ENCODE results near the gene RBCK1. TPM values are rescaled to one million over a fixed set of nuclear protein-coding genes. Genes with fewer than 3 reads are reported as not detected.

RBCK1 gene
- total RNA-seq, 1 donor from 2014 or later, result 119 TPM

GRCh38 chr20:403582-403957 lies 4.5 kb upstream of the RBCK1 start:
- Mint-ChIP-seq H3K27me3 (ENCODE audit: unreplicated experiment) (no peaks in the 10 kb centered on the region), H3K27ac (ENCODE audit: unreplicated experiment) (no peak overlapping the region), H3K9me3 (ENCODE audit: unreplicated experiment) (no peaks in the 10 kb centered on the region), H3K4me3 (ENCODE audit: unreplicated experiment) (no peak overlapping the region), H3K36me3 (ENCODE audit: unreplicated experiment) (no peaks in the 10 kb centered on the region), H3K4me1 (ENCODE audit: unreplicated experiment) (peaks cover 14% of the 10 kb centered on the region)
- no peak for TF ChIP-seq CTCF (IDR thresholded peaks at IDR 0.05)
- DNase-seq (ENCODE audit: extremely low spot score, unreplicated experiment), result no peak

GRCh38 chr20:404088-404487 lies 4.0 kb upstream of the RBCK1 start:
- H3K4me1 Mint-ChIP-seq (ENCODE audit: unreplicated experiment), result peaks cover 17% of the 10 kb centered on the region
- H3K36me3 Mint-ChIP-seq (ENCODE audit: unreplicated experiment), result no peaks in the 10 kb centered on the region
- H3K4me3 Mint-ChIP-seq (ENCODE audit: unreplicated experiment), result no peak overlapping the region
- H3K27me3 Mint-ChIP-seq (ENCODE audit: unreplicated experiment), result no peaks in the 10 kb centered on the region
- no peak for TF ChIP-seq CTCF (IDR thresholded peaks at IDR 0.05)
- H3K27ac Mint-ChIP-seq (ENCODE audit: unreplicated experiment), result no peak overlapping the region
- H3K9me3 Mint-ChIP-seq (ENCODE audit: unreplicated experiment), result no peaks in the 10 kb centered on the region
- no peak for DNase-seq (ENCODE audit: extremely low spot score, unreplicated experiment)

GRCh38 chr20:406200-407132 lies 1.6 kb upstream of the RBCK1 start:
- H3K4me3 Mint-ChIP-seq (ENCODE audit: unreplicated experiment), result peak overlapping the region; percentile 79
- H3K4me1 Mint-ChIP-seq (ENCODE audit: unreplicated experiment), result peaks cover 33% of the 10 kb centered on the region
- DNase-seq (ENCODE audit: extremely low spot score, unreplicated experiment), result no peak
- H3K36me3 Mint-ChIP-seq (ENCODE audit: unreplicated experiment), result peaks cover 10% of the 10 kb centered on the region
- H3K9me3 Mint-ChIP-seq (ENCODE audit: unreplicated experiment), result no peaks in the 10 kb centered on the region
- peak overlapping the region; percentile 90 for H3K27ac Mint-ChIP-seq (ENCODE audit: unreplicated experiment)
- no peak for TF ChIP-seq CTCF (IDR thresholded peaks at IDR 0.05)
- H3K27me3 Mint-ChIP-seq (ENCODE audit: unreplicated experiment), result no peaks in the 10 kb centered on the region

GRCh38 chr20:407133-407952 lies 756 bp upstream of the RBCK1 start:
- Mint-ChIP-seq H3K27ac (ENCODE audit: unreplicated experiment) (peak overlapping the region; percentile 90), H3K4me1 (ENCODE audit: unreplicated experiment) (peaks cover 28% of the 10 kb centered on the region), H3K9me3 (ENCODE audit: unreplicated experiment) (peaks cover 4% of the 10 kb centered on the region), H3K36me3 (ENCODE audit: unreplicated experiment) (peaks cover 18% of the 10 kb centered on the region), H3K4me3 (ENCODE audit: unreplicated experiment) (peak overlapping the region; percentile 79), H3K27me3 (ENCODE audit: unreplicated experiment) (no peaks in the 10 kb centered on the region)
- peak; percentile 42 for TF ChIP-seq CTCF (IDR thresholded peaks at IDR 0.05)
- peak; percentile 91 for DNase-seq (ENCODE audit: extremely low spot score, unreplicated experiment)

Measured in osteocyte (in vitro differentiated cells).